ENCODE measurements around the gene LDB2. TPM values are rescaled to one million over a fixed set of nuclear protein-coding genes. Genes with fewer than 3 reads are reported as not detected.

Gene LDB2
- total and polyA plus RNA-seq, 2 experiments from 2014 or later: 48.6 to 80.1 TPM

- H2AFZ ChIP-seq: no peak overlapping the region
- no peak overlapping the region for H3K4me2 ChIP-seq
- Mint-ChIP-seq H3K36me3 (ENCODE audit: low read depth) (no peaks in the 10 kb centered on the region), H3K9me3 (no peaks in the 10 kb centered on the region), H3K4me3 (no peak overlapping the region), H3K27me3 (ENCODE audit: insufficient read depth, low read depth, poor library complexity) (no peaks in the 10 kb centered on the region), H3K4me1 (no peaks in the 10 kb centered on the region), H3K27ac (no peak overlapping the region)
- H4K20me1 ChIP-seq (replicated peaks; ENCODE audit: insufficient read depth): no peaks in the 10 kb centered on the region
- H3K9me2 ChIP-seq (ENCODE audit: insufficient read depth): no peaks in the 10 kb centered on the region
- H3K4me3 ChIP-seq: no peak overlapping the region
- no peaks in the 10 kb centered on the region for H3F3A ChIP-seq (replicated peaks; ENCODE audit: low read depth)
- no peaks in the 10 kb centered on the region for H3K79me2 ChIP-seq (replicated peaks; ENCODE audit: insufficient read depth)
- no peaks in the 10 kb centered on the region for H3K4me1 ChIP-seq (ENCODE audit: insufficient read depth)
- DNase-seq (ENCODE audit: low spot score): no peak
- H3K36me3 ChIP-seq (ENCODE audit: insufficient read depth): no peaks in the 10 kb centered on the region
- no peak for ATAC-seq
- no peak overlapping the region for H3K27ac ChIP-seq (ENCODE audit: low read depth)
- TF ChIP-seq ZNF114 (CRISPR knock-in tag; IDR thresholded peaks at IDR 0.05): no peak
- no peak for TF ChIP-seq ZNF331 (CRISPR knock-in tag; IDR thresholded peaks at IDR 0.05; ENCODE audit: low read depth)
- no peaks in the 10 kb centered on the region for H3K27me3 ChIP-seq (ENCODE audit: insufficient read depth)
Observed at GRCh38 chr4:16573739-16574138, 324.7 kb downstream of the LDB2 start.

GRCh38 chr4:16573206-16573605 lies 325.2 kb downstream of the LDB2 start:
- no peak overlapping the region for H3K27ac ChIP-seq (ENCODE audit: low read depth)
- H3K4me1 Mint-ChIP-seq: no peaks in the 10 kb centered on the region
- no peak overlapping the region for H3K27ac Mint-ChIP-seq
- TF ChIP-seq CREB1 (CRISPR knock-in tag; IDR thresholded peaks at IDR 0.05; ENCODE audit: low read depth) (no peak), JUNB (IDR thresholded peaks at IDR 0.05; ENCODE audit: unreplicated experiment) (no peak), ZNF462 (CRISPR knock-in tag; IDR thresholded peaks at IDR 0.05) (no peak), POLR2AphosphoS5 (IDR thresholded peaks at IDR 0.05; ENCODE audit: low read depth) (no peak), ETS1 (IDR thresholded peaks at IDR 0.05) (no peak), CTCF (conservative IDR thresholded peaks at IDR 0.05; ENCODE audit: low read depth in 2 of 2) (no peak), NANOG (IDR thresholded peaks at IDR 0.05; ENCODE audit: borderline replicate concordance) (no peak), EZH2phosphoT487 (IDR thresholded peaks at IDR 0.05; ENCODE audit: unreplicated experiment) (no peak), EZH2 (IDR thresholded peaks at IDR 0.05; ENCODE audit: low read depth, unreplicated experiment) (no peak), STAT1 (IDR thresholded peaks at IDR 0.05; ENCODE audit: unreplicated experiment) (no peak), ZNF114 (CRISPR knock-in tag; IDR thresholded peaks at IDR 0.05) (no peak), ZNF331 (CRISPR knock-in tag; IDR thresholded peaks at IDR 0.05; ENCODE audit: low read depth) (no peak)

More at GRCh38 chr4:16573206-16573605, 325.2 kb downstream of the LDB2 start:
- H3K79me2 ChIP-seq (replicated peaks; ENCODE audit: insufficient read depth): no peaks in the 10 kb centered on the region
- no peak overlapping the region for H3K4me2 ChIP-seq
- Mint-ChIP-seq H3K9me3 (no peaks in the 10 kb centered on the region), H3K4me3 (no peak overlapping the region), H3K36me3 (ENCODE audit: low read depth) (no peaks in the 10 kb centered on the region), H3K27me3 (ENCODE audit: insufficient read depth, low read depth, poor library complexity) (no peaks in the 10 kb centered on the region)
- no peaks in the 10 kb centered on the region for H3K4me1 ChIP-seq (ENCODE audit: insufficient read depth)
- DNase-seq (ENCODE audit: low spot score) (no peak), ATAC-seq (no peak)
- H3K4me3 ChIP-seq: no peak overlapping the region
- no peak overlapping the region for H2AFZ ChIP-seq
- H3K27me3 ChIP-seq (ENCODE audit: insufficient read depth): no peaks in the 10 kb centered on the region
- H4K20me1 ChIP-seq (replicated peaks; ENCODE audit: insufficient read depth): no peaks in the 10 kb centered on the region
- no peaks in the 10 kb centered on the region for H3F3A ChIP-seq (replicated peaks; ENCODE audit: low read depth)
- no peaks in the 10 kb centered on the region for H3K9me2 ChIP-seq (ENCODE audit: insufficient read depth)
- H3K36me3 ChIP-seq (ENCODE audit: insufficient read depth): no peaks in the 10 kb centered on the region
